ENCODE results near the gene OGFOD2. TPM values are rescaled to one million over a fixed set of nuclear protein-coding genes. Genes with fewer than 3 reads are reported as not detected.

OGFOD2 gene
- total RNA-seq, 4 donors from 2014 or later: 13.3 to 133 (median 16.8) TPM

- DNase-seq: no peak
- TF ChIP-seq CTCF (IDR thresholded peaks at IDR 0.05): no peak
- TF ChIP-seq POLR2A (IDR thresholded peaks at IDR 0.05): no peak
- Histone ChIP-seq H3K36me3 (no peaks in the 10 kb centered on the region), H3K4me1 (peaks cover 0 to 3% of the 10 kb centered on the region in 2 donors), H3K9me3 (no peaks in the 10 kb centered on the region), H3K27me3 (no peaks in the 10 kb centered on the region), H3K27ac (no peak overlapping the region), H3K4me3 (no peak overlapping the region)
- intact Hi-C loops (cut with DNase I; ENCODE audit: low total_unique reads): no loop called here
These were observed 14.9 kb downstream of the OGFOD2 start for GRCh38 chr12:122989874-122990419.

DNA sequence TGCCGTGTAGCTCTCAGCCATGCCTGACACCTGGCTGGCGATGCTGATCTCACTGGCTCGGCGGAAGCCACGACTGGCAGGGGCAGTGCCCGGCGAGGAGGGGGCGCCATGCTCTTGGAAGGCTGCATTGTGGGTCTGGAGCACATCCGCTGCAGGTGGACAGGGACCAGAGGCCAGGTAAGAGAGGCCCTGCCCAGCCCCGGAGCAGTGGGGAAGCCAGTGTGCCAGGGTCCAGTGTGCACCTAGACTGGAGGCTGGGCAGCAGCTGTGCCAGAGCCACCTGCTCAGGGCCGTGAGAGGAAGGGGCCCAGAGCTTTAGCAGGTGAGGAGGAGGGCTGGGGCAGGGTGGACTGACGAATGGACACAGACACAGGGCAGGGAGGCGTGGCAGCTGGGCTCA, 15.5 kb downstream of the OGFOD2 start:
- TF ChIP-seq CTCF (IDR thresholded peaks at IDR 0.05) (no peak), POLR2A (IDR thresholded peaks at IDR 0.05) (no peak)
- no peak for DNase-seq
- H3K27me3 ChIP-seq: no peaks in the 10 kb centered on the region
- no peak overlapping the region for H3K4me3 ChIP-seq
- H3K27ac ChIP-seq: no peak overlapping the region
- no peaks in the 10 kb centered on the region for H3K4me1 ChIP-seq
- H3K9me3 ChIP-seq: no peaks in the 10 kb centered on the region
- no peaks in the 10 kb centered on the region for H3K36me3 ChIP-seq
- intact Hi-C loops (cut with DNase I; ENCODE audit: low total_unique reads): no loop called here

DNA sequence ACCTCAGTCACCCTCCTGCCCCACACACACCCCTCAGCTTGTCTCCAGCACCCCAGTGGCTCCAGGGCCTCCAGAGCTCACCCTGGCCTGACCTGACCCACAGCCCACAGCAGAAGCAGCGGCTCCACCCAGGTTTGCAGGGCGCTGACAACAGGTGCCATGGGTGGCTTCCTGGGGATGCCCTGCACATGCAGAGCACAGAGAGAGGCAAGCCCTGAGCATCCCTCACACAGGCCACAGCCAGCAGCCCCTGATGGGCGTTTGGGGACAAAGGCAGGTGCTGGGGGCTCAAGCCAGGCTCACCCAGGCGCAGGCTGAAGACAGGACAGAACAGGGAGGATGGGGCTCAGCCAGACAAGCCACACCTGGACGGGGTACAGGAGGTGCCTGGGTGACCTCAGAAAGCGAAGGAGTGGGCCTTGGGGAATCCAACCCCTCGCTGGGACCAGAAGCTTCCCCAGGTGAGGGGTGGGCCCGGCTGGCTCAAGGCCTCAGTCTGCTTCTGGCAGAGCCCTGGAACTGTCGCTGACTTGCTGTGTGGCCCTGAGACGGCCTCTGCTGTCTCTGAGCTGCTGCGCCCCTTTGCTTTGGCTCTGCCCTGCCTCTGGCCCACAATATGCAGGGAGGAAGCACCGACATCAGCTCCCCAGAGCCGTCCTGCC, 16.0 kb downstream of the OGFOD2 start:
- no peak for TF ChIP-seq CTCF (IDR thresholded peaks at IDR 0.05)
- Histone ChIP-seq H3K4me3 (no peak overlapping the region), H3K27ac (no peak overlapping the region), H3K36me3 (no peaks in the 10 kb centered on the region), H3K9me3 (no peaks in the 10 kb centered on the region), H3K4me1 (no peaks in the 10 kb centered on the region), H3K27me3 (no peaks in the 10 kb centered on the region)
- intact Hi-C loops (cut with DNase I; ENCODE audit: low total_unique reads): no loop called here
- no peak for DNase-seq

DNA sequence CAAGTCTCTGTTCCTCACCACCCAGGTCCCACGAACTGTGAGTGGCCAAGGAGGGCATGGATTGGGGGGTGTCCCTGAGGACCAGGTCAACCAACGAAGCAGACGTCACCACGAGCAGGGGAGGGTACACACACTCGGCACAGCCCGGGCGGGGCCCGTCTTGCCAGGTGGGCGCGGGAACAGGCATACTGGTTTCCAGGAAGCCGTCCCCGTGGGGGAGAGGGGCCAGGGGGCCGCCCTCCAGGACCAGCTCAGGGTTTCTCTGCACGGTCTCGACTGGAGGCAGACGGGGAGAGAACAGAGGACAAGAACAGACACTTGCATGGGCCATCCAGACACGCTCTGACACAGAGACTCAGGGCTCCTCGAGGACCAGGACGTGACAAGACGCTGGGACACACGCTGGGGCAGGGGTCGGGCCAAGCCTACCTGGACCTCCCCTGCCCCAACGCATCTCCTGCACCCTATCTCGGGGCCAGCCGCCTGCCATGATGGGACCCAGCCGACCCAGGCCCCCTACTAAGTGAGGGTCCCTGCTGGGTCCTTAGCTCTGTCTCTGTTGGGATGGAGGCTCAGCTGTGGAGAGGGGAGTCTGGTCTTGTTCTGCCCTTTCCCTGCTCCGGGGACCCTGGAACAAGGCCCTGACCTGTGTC, 16.7 kb downstream of the OGFOD2 start:
- Histone ChIP-seq H3K4me3 (no peak overlapping the region), H3K9me3 (no peaks in the 10 kb centered on the region), H3K27me3 (no peaks in the 10 kb centered on the region), H3K36me3 (no peaks in the 10 kb centered on the region), H3K4me1 (no peaks in the 10 kb centered on the region), H3K27ac (no peak overlapping the region)
- TF ChIP-seq CTCF (IDR thresholded peaks at IDR 0.05): no peak
- no peak for TF ChIP-seq POLR2A (IDR thresholded peaks at IDR 0.05)
- intact Hi-C loops (cut with DNase I; ENCODE audit: low total_unique reads): no loop called here
- DNase-seq: no peak

DNA sequence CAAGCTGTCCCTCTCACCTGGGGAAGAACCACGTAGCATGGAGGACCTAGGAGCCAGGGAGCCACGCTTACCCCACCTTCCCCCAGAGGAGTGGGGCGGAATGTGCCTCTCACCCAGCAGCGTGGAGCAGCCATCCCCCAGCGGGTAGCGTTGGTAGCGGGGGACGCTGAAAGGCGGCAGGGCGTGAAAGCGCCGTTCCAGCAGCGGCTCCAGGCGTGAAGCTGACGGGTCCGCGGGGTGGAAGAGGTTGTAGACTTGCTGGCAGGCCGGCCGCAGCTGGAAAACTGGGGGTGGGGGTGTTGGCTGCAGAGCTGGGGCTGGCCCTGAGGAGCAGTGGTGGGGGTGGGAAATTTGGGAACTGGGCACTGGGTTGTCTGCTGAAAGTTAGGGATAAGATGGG, 17.3 kb downstream of the OGFOD2 start:
- Histone ChIP-seq H3K9me3 (no peaks in the 10 kb centered on the region), H3K36me3 (no peaks in the 10 kb centered on the region), H3K27ac (no peak overlapping the region), H3K27me3 (no peaks in the 10 kb centered on the region), H3K4me3 (no peak overlapping the region), H3K4me1 (no peaks in the 10 kb centered on the region)
- TF ChIP-seq CTCF (IDR thresholded peaks at IDR 0.05): no peak
- TF ChIP-seq POLR2A (IDR thresholded peaks at IDR 0.05): no peak
- DNase-seq: no peak
- intact Hi-C loops (cut with DNase I; ENCODE audit: low total_unique reads): no loop called here
